AG04449 (cell line): ENCODE results near the gene JUN.
"Not testable (repeated sequence)": the region's sequence is repeated elsewhere in the genome, so short reads cannot be mapped to it uniquely, and the experiment has no call there.

Experiments
- CTCF ChIA-PET: fragments of 350-600 bp; formaldehyde crosslinking; extraction: SDS; loops from one replicate; lab custom pipeline; 2021; ENCODE audit warnings: antibody characterized with exemption; lab: Yijun Ruan, JAX
- POLR2A ChIA-PET: fragments of 400-600, 350-600 bp; formaldehyde crosslinking; extraction: SDS; loops from one replicate; lab custom pipeline; 2020; ENCODE audit warnings: antibody characterized with exemption, inconsistent platforms; lab: Yijun Ruan, JAX
- DNase-seq: peaks from one replicate; pipeline ENCODE4 v3.0.0-alpha.2; 2010; ENCODE audit warnings: low read depth, low spot score
- H3K4me3 ChIP-seq: 2 replicates; pipeline ENCODE4 v1.5.1; 2011; ENCODE audit warnings: low read depth, mild to moderate bottlenecking, control low read depth, low read length
- CTCF ChIP-seq: IDR thresholded peaks from one replicate; pipeline ENCODE4 v1.5.1; 2011; ENCODE audit warnings: mild to moderate bottlenecking, moderate library complexity, low read length, control low read depth, inconsistent platforms; ENCODE audit not compliant: insufficient read depth; ENCODE audit errors: missing control alignments

Gene JUN

GRCh38 chr1:58804853-58805565 lies 21.2 kb upstream of the JUN start:
- POLR2A ChIA-PET: no interaction called here
- DNase-seq: no peak
- CTCF ChIA-PET: no interaction called here

GRCh38 chr1:58803858-58804257 lies 20.0 kb upstream of the JUN start:
- no peak for DNase-seq
- ChIA-PET POLR2A (no interaction called here), CTCF (interaction anchor here (0.9 kb wide), 1 partner anchor 19 kb away, joined by 3 read pairs; no protein-coding TSS in a partner anchor)
- no peak for TF ChIP-seq CTCF
- no peak overlapping the region for H3K4me3 ChIP-seq

More at GRCh38 chr1:58804853-58805565, 21.2 kb upstream of the JUN start:
- H3K4me3 ChIP-seq: no peak overlapping the region
- no peak for TF ChIP-seq CTCF

- CTCF ChIA-PET: interaction anchor here (0.9 kb wide), 1 partner anchor 18 kb away, joined by 3 read pairs; no protein-coding TSS in a partner anchor
These were observed 19.0 kb upstream of the JUN start for GRCh38 chr1:58802640-58803399.

GRCh38 chr1:58801286-58801685 lies 17.4 kb upstream of the JUN start:
- POLR2A ChIA-PET: interaction anchor here (1.1 kb wide), 1 partner anchor 47 kb away, joined by 4 read pairs; no protein-coding TSS in a partner anchor
- DNase-seq, CTCF ChIA-PET, H3K4me3 ChIP-seq: not testable (repeated sequence)

More at GRCh38 chr1:58802640-58803399, 19.0 kb upstream of the JUN start:
- DNase-seq: no peak
- POLR2A ChIA-PET: interaction anchor here (0.6 kb wide), 1 partner anchor 16 kb away, joined by 3 read pairs; no protein-coding TSS in a partner anchor
- H3K4me3 ChIP-seq: no peak overlapping the region
- no peak for TF ChIP-seq CTCF

- H3K4me3 ChIP-seq: no peak overlapping the region
- ChIA-PET CTCF (no interaction called here), POLR2A (no interaction called here)
- no peak for DNase-seq
- TF ChIP-seq CTCF: no peak
These were observed 15.8 kb upstream of the JUN start for GRCh38 chr1:58799650-58800049.

- no peak for DNase-seq
- no peak overlapping the region for H3K4me3 ChIP-seq
- no peak for TF ChIP-seq CTCF
- POLR2A ChIA-PET: interaction anchor here (0.7 kb wide), 1 partner anchor 15 kb away, joined by 6 read pairs; the partner anchor contains the start of gene JUN
- CTCF ChIA-PET: interaction anchor here (1.5 kb wide), 1 partner anchor 961 kb away, joined by 4 read pairs; no protein-coding TSS in a partner anchor
These were observed 15.1 kb upstream of the JUN start for GRCh38 chr1:58798910-58799442.
